HFF-Myc (cell line): Measurements from ENCODE around the gene TPM4.

Source experiments
- DNase-seq: peaks from one replicate; pipeline ENCODE4 v3.0.0-alpha.2; 2011; ENCODE audit warnings: low read depth; ENCODE audit errors: extremely low read depth
- H3K4me3 ChIP-seq: replicated peaks from 2 replicates; pipeline ENCODE4 v1.5.1; 2011; ENCODE audit warnings: low read depth, mild to moderate bottlenecking, control low read depth, low read length
- CTCF ChIP-seq: IDR thresholded peaks from 2 replicates; pipeline ENCODE4 v1.5.1; 2012; ENCODE audit warnings: mild to moderate bottlenecking, low read depth, low read length, control low read depth; ENCODE audit errors: missing control alignments

TPM4 gene

GRCh38 chr19:16036941-16037340, 39.4 kb upstream of the TPM4 start:
- no peak for DNase-seq
- no peak overlapping the region for H3K4me3 ChIP-seq
- no peak for TF ChIP-seq CTCF

- TF ChIP-seq CTCF, result no peak
- no peak for DNase-seq
- no peak overlapping the region for H3K4me3 ChIP-seq
Measured at GRCh38 chr19:16037424-16038195, 38.7 kb upstream of the TPM4 start.

- DNase-seq, result no peak
- H3K4me3 ChIP-seq, result no peak overlapping the region
- TF ChIP-seq CTCF, result no peak
Measured at GRCh38 chr19:16038196-16038695, 38.0 kb upstream of the TPM4 start.

- TF ChIP-seq CTCF, result no peak
- DNase-seq, result no peak
- H3K4me3 ChIP-seq, result no peak overlapping the region
Measured at GRCh38 chr19:16039081-16039480, 37.2 kb upstream of the TPM4 start.

GRCh38 chr19:16039545-16039944, 36.8 kb upstream of the TPM4 start:
- DNase-seq, result no peak
- H3K4me3 ChIP-seq, result no peak overlapping the region
- no peak for TF ChIP-seq CTCF

- DNase-seq, result no peak
- no peak for TF ChIP-seq CTCF
- no peak overlapping the region for H3K4me3 ChIP-seq
Measured at GRCh38 chr19:16040642-16041041, 35.7 kb upstream of the TPM4 start.
